Urothelium cell line (cell line): ENCODE measurements around the gene LAMC3.

ENCODE experiments used
- DNase-seq: peaks from one replicate; pipeline ENCODE4 v3.0.0; 2011; ENCODE audit warnings: low spot score, mixed read lengths
- FAIRE-seq: peaks from 2 replicates; lab custom pipeline; 2011; peaks lifted over from hg19 to GRCh38; lab: Jason Lieb, UNC

Gene LAMC3

DNA sequence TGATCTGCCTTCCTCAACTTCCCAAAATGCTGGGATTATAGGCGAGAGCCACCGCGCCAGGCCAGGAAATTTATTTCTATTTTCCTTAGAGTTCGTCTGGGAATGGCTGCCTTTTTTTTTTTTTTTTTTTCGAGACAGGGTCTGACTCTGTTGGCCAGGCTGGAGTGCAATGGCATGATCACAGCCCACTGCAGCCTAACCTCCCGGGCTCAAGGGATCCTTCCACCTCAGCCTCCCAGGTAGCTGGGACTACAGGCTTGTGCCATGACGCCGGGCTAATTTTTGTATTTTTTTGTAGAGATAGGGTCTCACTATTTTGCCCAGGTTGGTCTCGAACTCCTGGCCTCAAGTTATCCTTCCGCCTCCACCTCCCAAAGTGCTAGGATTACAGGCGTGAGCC, 888 bp upstream of the LAMC3 start:
- DNase-seq, result no peak
- FAIRE-seq, result no peak

DNA sequence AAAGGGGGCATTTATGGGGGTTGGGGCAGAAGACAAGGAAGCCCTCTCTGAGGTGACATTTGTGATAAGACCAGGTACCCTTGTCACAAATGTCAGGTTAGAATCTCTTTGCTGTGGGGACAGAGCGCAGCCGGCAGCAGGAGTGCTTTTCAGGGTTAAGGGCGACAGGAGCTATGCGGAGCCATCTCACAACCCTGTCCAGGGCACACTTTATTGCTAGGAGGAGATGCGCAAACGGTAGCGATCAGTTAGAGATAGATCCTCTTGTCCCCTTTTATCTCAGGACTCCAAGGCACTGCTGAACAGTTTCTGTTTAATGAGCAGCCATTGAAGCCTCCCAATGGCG, 438 bp upstream of the LAMC3 start:
- no peak for FAIRE-seq
- no peak for DNase-seq

DNA sequence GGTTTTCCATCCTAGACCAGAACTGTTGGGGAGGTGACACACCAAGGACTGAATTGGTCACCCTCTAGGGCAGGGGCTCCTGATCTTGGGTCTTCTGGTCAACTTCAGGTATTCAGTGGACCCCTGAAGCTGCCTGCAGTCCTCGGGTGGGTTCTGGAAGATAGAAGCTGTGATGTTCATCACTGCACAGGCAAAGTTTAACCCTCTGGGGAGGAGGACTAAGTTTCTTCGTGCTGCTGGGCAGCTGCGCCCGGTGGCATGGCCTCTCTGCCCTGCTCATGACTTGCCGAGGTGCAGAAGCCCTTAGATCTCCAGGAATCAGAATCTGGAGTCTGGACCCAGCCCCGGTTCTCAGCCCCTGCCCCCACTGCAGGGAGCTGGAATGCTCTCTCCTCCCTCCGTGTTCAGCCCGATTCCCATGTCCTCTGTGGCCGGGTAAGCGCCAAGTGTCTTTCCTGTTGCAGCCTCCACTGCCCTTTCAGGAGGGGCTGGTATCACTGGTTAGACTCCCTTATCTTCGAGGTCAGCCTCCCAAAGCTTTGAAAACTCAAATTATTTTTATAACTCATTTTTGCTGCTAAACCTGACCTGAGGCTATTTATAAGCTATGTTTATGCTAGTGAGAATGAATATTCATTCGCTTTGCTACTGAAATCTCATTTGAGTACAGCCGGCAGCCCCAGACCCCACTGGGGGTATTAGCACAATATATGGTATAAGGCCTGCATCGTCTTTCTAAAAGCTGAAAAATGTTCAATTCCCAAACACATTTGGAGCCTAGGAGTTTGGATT, 1.7 kb downstream of the LAMC3 start:
- no peak for FAIRE-seq

DNA sequence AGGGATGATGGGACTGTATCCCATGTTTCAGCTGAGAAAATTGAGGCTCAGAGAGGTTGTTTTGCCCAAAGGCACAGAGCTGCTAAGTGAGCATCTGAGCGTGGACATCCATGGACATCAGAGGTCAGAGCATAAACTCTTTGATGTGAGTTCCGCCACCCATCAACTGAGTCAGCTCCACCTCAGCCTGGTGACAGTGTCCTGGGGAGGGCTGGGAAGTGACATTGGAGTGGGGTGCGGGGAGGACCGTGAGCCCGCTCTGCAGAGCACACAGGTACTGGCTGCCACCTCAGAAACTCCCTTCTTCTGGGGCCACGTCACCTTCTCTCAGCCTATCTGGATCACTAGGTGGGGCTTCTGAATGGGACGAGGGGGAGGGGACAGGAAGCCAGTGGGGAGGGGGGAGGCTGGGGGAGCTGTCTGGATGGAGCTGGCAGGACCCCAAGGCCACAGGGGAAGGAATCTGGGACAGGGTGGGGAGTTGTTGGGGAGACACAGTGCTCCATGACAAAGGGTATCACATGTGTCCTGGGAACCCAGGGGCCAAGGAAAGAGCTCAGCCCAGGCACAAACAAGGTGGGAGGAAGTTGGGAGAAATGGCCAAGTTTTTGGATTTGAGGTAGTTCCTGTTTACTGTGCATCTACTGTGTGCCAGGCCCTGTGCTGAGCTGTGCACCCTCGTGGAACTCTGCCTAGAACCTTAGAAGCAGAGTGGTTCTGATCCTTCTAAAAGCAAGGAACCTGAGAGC, 2.5 kb downstream of the LAMC3 start:
- FAIRE-seq (no peak), DNase-seq (no peak)

More for the DNA sequence above, 1.7 kb downstream of the LAMC3 start:
- no peak for DNase-seq

DNA sequence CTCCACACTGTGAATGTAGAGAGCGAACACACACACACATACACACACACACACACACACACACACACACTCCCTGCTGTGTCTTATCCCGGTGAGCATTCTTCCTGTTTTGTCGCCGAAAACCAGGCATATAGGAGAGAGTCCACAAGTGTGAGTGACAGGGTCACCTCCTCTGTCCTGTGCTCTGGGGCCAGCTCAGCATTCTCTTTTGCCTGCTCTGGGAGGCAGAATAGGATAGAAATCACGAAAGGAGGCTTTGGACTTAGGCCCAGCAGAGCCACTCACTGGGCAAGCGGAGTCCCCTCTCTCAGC, 3.0 kb downstream of the LAMC3 start:
- FAIRE-seq (no peak), DNase-seq (no peak)

DNA sequence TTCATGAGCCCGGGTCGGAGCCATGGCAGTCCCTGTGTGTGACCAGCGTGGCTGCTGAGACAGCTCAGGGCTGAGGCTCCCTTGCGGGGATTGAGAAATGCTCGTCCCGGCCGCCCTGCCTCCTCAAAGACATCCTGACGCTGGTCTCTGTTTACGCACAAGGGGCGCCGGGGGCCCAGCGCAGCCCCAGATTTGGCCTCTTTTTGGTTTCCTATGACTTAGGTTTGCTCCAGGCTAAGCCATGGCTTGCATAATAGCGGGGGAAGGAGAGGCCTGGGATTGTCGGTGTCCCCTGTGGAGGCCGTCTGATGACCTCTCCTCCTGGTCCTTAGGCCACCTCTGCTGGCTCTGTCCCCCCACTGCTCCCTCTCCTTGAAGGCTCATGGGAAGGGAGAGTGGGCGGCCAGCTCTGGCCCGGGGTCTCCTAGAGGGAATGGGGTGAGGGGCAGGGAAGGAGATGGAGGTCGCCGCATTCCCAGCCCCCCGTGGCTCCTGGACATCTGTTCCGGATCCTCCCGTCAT, 3.5 kb downstream of the LAMC3 start:
- FAIRE-seq, result no peak

DNA sequence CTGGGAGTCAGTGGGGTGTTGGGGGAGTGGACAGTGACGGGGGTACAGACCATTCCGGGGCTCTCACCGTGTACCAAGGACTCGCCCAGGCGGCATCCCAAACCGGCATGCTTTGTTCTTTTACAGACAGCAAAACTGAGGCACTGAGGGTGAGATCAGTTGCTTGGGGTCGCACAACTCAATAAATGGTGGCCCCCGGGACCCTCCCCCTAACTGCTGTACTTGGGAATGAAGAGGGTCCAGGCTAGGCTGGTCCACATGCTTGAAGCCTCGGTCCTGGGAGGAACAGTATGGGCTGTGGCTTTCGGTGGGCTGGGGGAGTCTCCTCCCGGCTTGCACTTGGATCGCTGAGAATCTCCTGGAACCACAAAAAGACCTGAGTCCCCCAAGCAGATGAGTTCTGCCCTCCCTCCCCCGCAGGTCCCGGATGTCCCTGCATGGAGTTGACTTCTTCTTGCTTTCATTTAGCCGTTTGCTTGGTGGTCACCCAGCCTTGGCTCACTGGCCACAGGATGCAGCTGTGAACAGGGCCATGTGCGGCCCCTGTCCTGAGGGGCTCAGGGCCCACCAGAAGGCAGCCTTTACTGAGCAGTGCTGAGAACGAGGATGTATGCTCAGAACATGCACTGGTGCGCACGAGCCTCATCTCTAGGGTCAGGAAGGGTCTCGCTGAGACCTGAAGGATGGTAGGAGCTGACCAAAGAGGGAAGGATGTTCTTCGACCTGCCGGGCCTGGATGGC, 4.2 kb downstream of the LAMC3 start:
- FAIRE-seq (no peak), DNase-seq (no peak)

More for the DNA sequence above, 3.5 kb downstream of the LAMC3 start:
- DNase-seq, result no peak

DNA sequence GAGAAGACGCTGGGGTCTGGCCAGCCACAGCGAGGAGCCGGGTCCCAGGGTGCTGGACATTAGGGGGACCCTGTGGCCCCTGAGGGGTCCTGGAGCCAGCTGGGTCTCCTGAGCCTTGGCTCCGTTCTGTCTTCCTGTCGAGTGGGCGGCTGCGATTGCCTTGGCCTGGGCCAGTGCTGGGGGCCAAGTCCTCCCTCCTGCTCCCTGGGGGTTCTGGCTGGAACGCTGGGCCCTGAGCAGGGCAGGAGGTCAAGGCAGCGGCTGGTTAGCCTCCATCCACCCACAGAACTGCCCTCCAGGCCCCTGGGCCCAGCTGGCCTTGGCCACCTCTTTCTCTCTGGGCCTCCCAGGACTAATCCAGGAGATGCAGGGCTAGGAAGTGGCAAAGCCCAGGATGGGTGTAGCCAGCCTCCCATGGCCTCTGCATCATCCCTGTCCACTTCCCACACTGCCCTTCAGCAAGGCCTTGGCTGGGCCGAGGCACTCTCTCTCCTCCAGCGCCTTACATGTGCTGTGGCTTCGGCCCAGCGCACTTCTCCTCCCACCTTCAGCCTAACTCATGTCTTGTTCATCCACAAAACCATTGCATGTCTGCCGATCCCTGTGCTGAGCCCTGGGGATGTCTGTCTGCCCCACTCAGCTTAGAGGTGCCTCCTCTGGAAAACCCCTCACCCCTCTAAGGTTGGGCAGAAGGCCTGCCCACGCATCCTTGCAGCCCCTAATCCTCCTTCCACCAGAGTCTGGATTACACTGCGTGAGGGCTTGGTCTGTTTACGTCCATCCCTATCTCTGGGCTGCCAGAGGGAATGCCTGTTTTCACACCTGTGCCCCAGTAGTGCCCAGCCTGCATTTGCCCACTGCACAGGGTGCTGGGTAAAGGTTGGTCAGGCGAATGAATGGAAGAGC, 5.0 kb downstream of the LAMC3 start:
- FAIRE-seq (no peak), DNase-seq (no peak)

DNA sequence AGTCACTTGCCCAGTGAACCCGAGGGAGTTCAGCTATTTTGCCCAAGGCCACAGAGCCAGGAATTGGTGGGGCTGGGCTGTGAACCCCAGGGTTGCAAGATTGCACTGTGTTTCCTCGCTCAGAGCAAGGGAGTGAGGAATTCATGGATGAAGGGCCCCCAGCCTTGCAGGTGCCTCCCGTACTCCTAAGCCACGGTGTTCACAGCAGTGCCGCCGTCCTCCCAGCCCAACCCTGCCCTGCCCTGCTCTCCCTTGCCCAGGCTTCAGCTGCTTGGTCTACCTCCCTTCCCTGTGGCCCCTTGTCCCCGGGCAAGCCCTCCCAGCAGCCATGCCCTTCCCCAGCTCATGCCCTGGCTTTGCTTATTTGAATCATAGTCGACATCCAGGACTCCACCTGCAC, 6.1 kb downstream of the LAMC3 start:
- no peak for DNase-seq
- FAIRE-seq, result no peak

DNA sequence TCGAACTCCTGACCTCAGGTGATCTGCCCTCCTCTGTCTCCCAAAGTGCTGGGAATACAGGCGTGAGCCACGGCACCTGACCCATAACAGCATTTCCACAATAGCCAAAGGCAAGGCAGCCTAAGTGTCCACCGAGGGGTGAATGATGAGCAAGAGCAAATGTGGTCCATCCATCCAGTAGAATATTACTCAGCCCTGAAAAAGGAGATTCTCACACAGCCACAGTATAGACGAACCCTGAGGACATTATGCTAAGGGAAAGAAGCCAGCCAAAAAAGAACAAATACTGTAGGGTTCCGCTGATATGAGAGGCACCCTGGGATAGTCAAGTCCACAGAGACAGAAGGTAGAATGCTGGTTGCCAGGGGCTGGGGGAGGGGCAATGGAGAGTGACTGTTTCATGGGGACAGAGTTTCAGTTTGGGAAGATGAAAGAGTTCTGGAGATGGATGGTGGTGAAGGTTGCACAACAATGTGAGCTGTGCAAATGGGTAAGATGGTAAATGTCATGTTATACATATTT, 7.0 kb downstream of the LAMC3 start:
- FAIRE-seq, result no peak
- no peak for DNase-seq

DNA sequence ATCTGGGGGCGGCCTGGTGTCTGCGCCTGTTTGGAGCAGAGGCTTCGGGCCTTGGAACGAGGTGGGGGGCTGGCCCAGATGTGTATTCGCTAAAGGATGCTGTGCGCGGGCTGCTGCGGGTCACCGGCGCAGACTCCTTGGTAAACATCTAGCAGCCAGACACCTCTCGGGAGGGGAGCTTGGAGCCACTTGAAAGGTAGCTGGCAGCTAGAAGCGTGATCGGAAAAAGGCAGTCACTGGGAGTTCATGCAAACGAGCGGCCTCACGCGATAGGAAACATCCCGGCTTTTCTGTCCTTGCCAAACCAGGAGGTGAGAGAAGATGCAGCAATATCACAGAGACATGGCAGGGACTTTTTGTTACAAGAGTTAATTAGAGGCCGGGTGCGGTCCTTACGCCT, 8.1 kb downstream of the LAMC3 start:
- no peak for DNase-seq

DNA sequence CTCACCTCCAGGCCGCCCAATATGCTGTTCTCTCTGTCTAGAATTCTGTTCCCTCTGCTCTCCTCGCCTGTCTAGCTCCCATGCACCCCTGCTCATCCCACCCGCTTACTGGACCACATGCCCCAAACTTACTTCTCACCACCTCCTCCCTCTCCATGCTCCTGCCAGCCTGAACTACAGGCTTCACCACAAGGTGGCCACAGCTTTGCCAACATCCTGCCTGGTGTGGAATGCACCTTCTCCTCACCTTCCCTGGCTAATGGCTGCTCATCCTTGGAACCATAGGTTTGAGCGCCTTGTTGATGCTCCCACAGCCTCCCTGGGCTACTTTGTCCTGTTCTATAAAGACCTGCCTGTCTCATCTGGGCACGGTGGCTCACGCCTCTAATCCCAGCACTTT, 9.6 kb downstream of the LAMC3 start:
- no peak for DNase-seq
- FAIRE-seq, result no peak

More for the DNA sequence above, 8.1 kb downstream of the LAMC3 start:
- FAIRE-seq, result no peak

DNA sequence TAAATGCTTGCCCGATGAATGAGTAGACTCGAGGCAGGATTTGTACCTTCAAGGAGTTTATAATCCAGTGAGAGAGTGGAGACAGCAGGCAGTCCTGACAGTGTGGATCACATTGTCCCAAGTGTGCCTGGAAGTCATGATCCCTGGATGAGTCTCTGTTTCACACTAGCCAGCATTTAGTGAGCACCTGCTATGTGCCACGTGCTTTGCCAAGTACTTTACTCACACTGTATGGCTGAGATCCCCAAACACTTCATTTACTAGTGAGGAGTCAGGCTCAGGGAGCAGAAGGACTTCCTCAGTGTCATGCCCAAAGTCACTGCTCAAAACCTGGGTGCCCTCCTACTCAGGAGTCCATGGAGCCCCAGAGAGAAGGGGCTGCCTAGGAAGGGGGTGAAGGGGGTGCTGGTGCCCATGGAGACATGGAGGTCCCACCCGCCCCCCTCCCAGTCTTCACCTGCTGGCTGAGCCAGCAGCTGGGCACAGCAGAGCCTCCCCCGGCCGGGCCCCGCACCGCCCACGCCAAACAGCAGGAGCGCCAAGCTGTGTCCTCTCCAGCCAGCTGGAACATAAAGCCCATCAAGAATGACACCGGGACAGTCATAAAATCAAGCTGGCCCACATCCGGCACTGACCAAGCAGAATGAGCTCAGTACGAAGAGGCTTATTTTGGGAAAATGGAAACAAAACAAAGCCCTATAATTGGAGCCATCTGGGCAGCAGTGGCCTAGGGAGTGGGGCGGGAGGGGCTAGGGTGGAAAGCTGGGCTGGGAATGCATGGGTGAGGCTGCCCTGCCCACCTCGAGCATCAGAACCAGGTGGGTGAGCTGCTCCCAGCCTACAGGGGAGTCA, 10.6 kb downstream of the LAMC3 start:
- DNase-seq (no peak), FAIRE-seq (no peak)

DNA sequence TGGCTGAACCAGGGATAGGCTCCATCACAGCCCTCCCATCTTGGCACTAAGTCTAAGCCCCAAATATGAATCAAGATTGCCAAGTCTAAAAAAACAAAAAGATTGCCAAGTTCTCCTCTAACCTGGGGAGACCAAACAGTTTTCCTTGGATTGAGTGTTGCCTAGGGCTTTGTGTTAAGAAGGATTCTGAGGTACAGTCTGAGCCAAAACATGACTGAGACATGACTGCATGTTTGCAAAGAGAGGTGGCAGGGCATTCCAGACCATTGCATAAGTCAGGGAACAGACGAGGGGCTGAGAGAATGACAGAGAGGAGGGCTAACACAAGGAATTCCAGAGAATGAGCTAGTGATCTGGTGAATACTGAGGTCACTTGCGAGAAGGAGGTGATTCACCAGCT, 11.4 kb downstream of the LAMC3 start:
- no peak for FAIRE-seq

DNA sequence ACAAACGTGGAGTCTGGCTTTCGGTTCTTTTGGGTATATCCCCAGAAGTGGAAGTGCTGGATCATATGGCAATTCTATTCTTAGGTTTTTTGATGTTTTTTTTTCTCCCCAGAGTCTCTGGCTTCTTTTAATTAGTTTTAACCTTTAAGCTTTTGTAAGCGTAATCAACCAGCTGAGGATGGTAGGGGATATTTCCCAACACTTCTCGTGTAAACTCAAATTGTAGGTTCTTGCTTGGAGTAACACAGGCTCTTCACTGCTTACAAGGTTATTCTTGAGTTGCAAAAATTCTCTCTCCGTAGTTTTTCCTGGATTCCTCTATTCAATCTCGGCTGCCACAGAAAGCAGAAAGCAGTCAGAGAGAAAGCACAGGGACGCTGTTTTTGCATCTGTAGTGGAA, 11.9 kb downstream of the LAMC3 start:
- FAIRE-seq, result no peak

More for the DNA sequence above, 11.4 kb downstream of the LAMC3 start:
- no peak for DNase-seq

DNA sequence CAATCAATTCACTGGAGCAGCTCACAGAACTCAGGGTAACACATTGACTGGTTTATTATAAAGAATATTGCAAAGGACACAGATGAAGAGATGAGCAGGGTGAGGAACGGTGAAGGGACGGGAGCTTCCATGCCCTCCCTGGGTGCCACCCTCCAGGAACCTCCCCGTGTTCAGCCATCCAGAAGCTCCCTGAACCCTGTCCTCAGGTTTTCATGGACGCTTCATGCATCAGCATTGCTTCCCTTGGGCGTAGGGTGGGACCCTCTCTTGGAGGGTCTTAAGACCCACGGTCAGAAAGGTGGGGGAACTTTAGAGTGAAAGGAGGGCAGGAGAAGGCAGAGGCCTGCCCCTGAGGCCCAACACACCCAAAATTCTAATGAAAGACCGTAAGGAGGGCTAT, 12.8 kb downstream of the LAMC3 start:
- DNase-seq (no peak), FAIRE-seq (no peak)

More for the DNA sequence above, 11.9 kb downstream of the LAMC3 start:
- DNase-seq, result no peak

DNA sequence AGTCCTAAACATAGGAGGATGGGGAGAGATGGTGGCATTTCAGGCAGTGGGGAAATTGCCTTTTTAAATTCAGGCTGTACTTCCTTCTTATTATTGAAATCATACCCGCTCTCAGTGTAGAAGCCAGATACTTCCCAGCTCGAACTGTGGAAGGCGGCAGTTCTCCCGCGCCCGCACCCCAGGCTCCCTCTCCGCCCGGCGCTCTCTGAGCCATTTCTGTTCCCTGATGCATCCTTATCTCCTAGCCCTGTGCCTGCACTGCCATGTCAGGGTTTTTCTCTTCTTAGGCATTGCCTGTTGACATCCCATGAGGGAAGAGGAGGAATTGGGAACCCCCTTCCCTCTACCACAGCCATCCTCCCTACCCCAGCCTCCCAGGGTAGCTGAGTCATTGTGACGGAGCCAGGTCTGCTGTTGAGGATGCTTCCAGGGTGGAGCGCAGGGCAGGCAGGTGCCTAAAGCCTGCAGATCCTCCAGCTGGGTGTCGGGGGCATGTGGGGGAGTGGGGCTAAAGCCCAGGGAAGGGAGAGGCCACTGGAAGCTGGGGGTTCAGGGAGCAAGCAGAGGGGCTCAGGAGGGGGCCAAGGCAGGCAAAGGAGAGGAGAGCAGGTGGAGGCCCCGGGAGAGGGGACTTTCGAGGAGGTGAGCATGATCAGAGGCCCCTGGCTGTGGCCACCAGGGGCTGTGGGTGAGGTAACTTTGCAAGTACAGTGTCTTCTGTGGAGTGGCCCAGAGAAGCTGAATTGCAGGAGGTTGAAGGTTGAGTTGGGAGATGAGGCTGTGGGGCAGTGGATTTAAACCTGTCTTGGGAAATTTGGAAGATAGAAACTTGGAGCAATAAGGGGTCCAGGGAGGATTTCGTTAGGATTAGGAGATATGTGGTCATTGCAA, 16.2 kb downstream of the LAMC3 start:
- DNase-seq (no peak), FAIRE-seq (no peak)
